ENCODE results near the gene MAPK11.

The MAPK11 gene

DNA sequence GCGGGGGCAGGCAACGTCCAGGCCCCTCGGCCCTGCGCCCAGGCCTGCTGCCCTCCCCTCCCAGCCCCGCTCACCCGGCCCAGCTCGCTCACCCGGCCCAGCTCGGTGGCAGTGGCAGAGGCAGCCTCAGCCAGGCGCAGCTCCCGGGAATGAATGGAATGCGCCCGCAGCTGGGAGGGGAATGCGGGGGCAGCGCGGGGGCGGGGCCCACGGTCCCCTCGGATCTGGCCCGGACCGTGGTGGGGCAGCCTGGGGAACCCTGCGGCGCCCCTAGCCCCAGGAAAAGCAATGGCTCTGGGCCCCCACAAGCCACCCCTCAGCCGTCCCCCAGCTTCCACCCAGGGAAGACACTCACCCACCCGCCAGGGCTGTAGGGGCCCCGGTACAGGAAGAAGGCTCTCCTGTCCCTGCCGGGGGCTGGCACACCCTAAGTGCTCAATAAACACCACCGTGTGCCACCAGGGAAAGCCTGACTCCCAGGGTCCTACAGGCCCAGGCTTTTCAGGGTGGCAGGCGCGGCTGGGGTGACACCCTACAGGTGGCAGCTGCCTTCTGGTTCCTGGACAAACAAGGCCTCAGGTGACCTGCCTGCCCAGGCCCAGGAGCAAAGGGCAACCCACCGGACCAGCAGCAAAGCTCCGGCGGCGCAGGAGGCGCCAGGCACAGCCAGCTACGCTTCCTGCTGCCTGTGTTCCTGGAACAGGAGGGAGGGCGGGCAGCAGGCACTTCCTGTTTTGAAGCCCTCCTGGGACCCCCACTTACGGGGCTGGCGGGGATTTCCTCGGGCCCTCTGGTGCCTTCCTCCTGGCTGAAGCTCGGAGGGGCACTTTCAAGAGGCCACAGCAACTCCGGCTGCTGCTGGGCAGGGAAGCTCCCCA lies 23.5 kb upstream of the MAPK11 start:
- DNase-seq (ENCODE audit: low spot score), result no peak

GRCh38 chr22:50292643-50293440 lies 22.7 kb upstream of the MAPK11 start:
- DNase-seq (ENCODE audit: low spot score), result no peak

- DNase-seq (ENCODE audit: low spot score), result no peak
Observed at GRCh38 chr22:50289942-50290630, 19.9 kb upstream of the MAPK11 start.

GRCh38 chr22:50289151-50289941 lies 19.2 kb upstream of the MAPK11 start:
- no peak for DNase-seq (ENCODE audit: low spot score)

- DNase-seq (ENCODE audit: low spot score), result no peak
Observed at GRCh38 chr22:50287731-50288130, 17.6 kb upstream of the MAPK11 start.

GRCh38 chr22:50286701-50287318 lies 16.6 kb upstream of the MAPK11 start:
- no peak for DNase-seq (ENCODE audit: low spot score)

DNA sequence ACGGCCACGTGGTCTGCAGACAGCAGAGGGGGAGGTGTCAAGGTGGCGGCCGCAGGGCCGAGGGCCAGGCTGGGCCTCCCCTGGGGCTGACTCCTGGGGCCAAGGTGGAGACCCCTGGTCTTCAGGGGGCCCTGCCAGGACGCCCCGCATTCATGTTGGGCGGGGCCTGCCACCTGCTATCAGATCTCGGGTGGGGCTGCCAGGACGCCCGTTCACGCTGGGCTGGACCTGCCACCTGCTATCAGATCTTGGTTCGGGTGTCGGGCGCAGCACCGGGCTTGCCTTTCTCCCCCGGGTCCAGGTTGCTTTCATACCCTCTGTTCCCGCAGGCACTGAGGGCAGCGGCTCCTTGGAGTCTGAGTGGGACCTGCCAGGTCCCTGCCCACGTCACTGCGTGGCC lies 16.1 kb upstream of the MAPK11 start:
- DNase-seq (ENCODE audit: low spot score), result no peak

DNA sequence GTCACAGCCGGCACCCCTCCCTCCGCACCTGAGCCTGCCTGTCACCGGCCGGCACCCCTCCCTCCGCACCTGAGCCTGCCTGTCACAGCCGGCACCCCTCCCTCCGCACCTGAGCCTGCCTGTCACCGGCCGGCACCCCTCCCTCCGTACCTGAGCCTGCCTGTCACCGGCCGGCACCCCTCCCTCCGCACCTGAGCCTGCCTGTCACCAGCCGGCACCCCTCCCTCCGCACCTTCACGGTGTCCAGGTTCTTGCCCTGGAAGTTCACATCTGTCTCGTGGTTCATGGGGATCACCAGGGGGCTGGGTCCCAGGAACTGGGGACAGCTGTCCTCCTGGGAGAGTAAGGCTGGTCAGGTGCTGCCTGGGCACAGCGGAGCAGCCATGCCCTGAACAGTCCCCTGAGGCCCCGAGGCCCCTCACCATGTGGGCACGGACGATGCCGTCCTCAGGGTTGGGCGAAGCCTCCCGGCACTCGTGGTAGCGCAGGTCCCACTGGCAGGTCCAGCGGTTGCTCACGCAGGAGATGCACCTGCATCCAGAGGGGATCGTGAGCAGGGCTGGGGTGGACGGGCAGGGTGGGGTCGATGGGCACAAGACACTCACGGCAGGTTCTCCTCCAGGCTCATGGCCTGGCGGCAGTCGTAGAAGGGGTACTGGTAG lies 15.5 kb upstream of the MAPK11 start:
- DNase-seq (ENCODE audit: low spot score), result no peak

DNA sequence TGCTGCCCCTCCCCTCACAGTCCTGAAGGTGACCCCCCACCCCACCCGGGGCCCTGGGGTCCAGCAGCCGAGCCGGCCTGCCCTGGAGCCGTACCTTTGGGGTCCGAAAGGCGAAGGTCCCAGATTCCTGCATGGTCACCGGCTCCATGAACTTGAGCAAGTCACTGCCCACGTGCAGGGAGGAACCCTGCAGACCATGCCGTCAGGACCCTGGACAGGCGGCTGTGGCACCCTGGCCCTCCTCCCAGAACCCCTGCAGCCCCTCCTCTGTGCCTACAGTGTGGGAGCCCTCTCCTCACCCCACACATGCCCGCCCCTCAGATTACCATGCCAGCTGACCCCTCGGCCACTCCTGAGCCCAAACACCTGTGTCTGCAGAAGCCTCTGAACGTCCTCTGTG lies 14.3 kb upstream of the MAPK11 start:
- DNase-seq (ENCODE audit: low spot score), result no peak

- no peak for DNase-seq (ENCODE audit: low spot score)
Observed at GRCh38 chr22:50283821-50284220, 13.6 kb upstream of the MAPK11 start.

GRCh38 chr22:50282361-50283155 lies 12.4 kb upstream of the MAPK11 start:
- DNase-seq (ENCODE audit: low spot score), result no peak

DNA sequence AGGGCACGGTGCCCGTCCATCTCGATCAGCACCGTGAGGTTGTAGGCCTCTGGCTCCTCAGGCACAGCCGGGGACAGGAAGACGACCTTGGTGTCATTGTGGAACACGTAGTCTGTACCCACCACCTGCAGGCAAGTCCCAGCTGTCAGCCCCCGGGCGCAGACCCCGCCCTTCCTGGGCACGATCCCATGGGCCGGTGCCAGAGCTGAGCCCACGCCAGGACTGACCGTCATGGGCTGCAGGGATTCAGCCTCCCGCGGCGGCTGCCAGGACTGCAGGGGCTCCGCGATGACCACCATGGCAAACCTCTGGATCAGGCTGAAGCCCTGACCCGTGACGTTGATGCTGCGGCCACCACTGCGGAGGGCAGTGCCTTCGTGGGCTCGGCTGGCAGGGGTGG lies 11.8 kb upstream of the MAPK11 start:
- DNase-seq (ENCODE audit: low spot score), result no peak

- DNase-seq (ENCODE audit: low spot score), result no peak
Observed at GRCh38 chr22:50281384-50281760, 11.2 kb upstream of the MAPK11 start.

DNA sequence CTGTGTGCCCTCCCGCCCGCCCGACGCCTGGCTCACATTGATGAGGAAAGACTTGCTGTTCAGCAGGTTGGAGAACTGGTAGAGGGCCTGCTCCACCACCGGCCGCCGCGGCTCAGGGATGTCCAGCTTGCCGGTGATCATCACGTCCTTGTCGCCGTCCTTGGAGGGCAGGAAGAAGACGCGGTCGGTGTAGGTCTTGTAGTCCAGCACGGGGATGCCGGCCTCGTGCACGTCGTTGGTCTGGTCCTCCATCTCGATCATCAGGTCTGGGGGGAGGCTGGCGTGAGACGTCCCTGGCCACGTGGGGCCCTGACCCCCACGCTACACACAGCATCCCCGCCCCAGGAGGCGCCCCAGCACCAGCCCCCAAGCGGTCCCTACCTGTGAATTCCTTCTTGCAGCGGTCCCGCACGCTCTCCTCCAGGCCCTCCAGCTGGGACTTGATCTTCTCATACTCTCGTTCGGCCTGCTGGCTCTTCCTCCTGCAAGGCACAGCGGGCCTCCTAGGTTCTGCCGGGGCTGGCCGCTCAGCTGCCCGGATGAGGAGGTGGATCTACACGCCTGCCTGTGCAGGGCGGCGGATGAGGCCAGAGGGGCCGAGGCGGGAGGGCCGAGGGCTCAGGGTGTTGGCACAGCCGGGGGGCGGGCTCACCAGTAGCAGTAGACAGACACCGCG lies 10.7 kb upstream of the MAPK11 start:
- DNase-seq (ENCODE audit: low spot score), result no peak

GRCh38 chr22:50280022-50280707 lies 10.0 kb upstream of the MAPK11 start:
- DNase-seq (ENCODE audit: low spot score), result no peak

DNA sequence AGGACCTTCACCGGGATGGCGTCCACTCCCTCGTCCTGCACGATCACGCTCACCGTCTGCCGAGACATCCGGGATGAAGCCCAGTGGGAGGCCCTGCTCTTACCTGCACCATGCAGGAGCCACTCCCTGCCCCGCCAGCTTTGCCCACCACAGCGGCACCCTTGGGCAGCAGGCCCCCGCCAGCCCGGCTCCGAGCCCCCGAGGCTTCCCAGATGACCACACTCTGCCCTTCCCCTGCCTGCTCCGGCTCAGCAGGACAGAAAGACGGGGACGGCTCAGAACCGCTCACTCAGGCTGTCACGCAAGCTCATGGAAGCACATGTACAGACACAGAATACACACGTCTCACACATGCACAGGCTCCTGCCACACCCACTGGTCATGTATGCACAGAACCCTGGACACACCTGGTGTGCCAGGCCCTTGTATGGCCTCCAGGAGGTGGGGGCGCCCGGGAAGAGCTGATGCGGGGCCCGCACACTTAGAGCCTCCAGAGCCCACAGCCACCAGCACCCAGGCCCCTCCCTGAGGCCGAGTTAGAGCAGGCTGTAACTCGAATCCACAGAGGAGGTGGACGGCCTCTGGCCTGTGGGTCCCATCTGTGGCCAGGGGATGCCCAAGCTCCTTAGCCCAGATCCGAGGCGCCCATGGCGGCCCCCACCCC lies 8.9 kb upstream of the MAPK11 start:
- DNase-seq (ENCODE audit: low spot score), result no peak

GRCh38 chr22:50278461-50278860 lies 8.3 kb upstream of the MAPK11 start:
- DNase-seq (ENCODE audit: low spot score), result no peak

- no peak for DNase-seq (ENCODE audit: low spot score)
Observed at GRCh38 chr22:50277761-50278160, 7.6 kb upstream of the MAPK11 start.
